Measurements from ENCODE around the gene UBXN10.

DNA sequence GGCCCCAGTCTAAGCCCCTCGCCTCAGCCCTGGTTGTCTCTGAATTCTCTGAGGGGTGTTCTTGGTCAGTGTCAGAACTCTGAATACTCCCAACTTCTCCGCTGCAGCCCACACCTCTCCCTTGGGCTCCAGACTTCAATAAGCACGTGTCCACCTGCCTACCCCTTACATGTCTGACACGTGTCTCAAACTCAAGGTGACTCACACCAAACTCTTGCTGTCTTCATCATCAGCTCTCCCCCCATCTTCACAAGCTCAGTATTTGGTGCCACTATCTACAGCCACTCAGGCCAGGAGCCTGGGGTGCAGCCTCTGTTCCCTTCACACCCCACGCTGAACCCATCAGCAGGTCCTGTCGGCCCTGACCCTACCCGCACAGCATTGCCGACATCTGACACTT lies 18.8 kb upstream of the UBXN10 start:
- TF ChIP-seq CTCF (IDR thresholded peaks at IDR 0.05) (no peak), ZFX (IDR thresholded peaks at IDR 0.05; ENCODE audit: borderline replicate concordance) (no peak)

All from 22Rv1 (cell line).